B cell (primary cell): ENCODE results near the gene MTRF1. TPM values are rescaled to one million over a fixed set of nuclear protein-coding genes. Genes with fewer than 3 reads are reported as not detected.

Experiments
- ATAC-seq: fragments of 200-7000 bp; cut with Tn5 transposase; one replicate; pipeline ENCODE4 v1.10.0; 2021; ENCODE audit warnings: low read depth, mild to moderate bottlenecking, moderate number of reproducible peaks, moderate library complexity
- CTCF ChIA-PET: fragments of 350-600 bp; sonication (Branson Sonifier 250); formaldehyde crosslinking; loops from one replicate; lab custom pipeline; 2021; ENCODE audit warnings: antibody characterized with exemption, inconsistent platforms; lab: Charles Lee
- POLR2A ChIA-PET: fragments of 350-600 bp; sonication (Branson Sonifier 250); formaldehyde crosslinking; loops from one replicate; lab custom pipeline; 2021; ENCODE audit warnings: antibody characterized with exemption; lab: Charles Lee
- DNase-seq: peaks from one replicate; pipeline ENCODE4 v3.0.0; 2013
- H2AFZ ChIP-seq: 2 replicates; pipeline ENCODE4 v1.6.1; 2012; ENCODE audit warnings: mild to moderate bottlenecking, low read depth, low read length; ENCODE audit not compliant: insufficient read depth, poor library complexity, severe bottlenecking
- H3K27ac ChIP-seq, 2 donors: 1 replicate in 1 of 2; 2 replicates in 1 of 2; pipeline ENCODE4 v1.5.1; 2012 to 2013; ENCODE audit warnings: low read length in 2 of 2, mild to moderate bottlenecking in 2 of 2, moderate library complexity in 1 of 2
- H3K27me3 ChIP-seq, 4 experiments: fragments of 200-600 bp in 1 of 4; sonication (generic) in 1 of 4; replicated peaks in 1 of 4; 1 replicate in 2 of 4; 2 replicates in 2 of 4; pipeline versions ENCODE4 v1.6.1 to v1.7.0; 2013 to 2016; ENCODE audit warnings: low read length in 3 of 4, mild to moderate bottlenecking in 2 of 4, mixed read lengths in 1 of 4, moderate library complexity in 1 of 4; ENCODE audit not compliant: insufficient read depth in 4 of 4, control insufficient read depth in 3 of 4; ENCODE audit errors: control extremely low read depth in 1 of 4
- H3K36me3 ChIP-seq, 2 experiments: replicated peaks in 1 of 2; 1 replicate in 1 of 2; 2 replicates in 1 of 2; pipeline versions ENCODE4 v1.6.1 to v1.7.1; 2013; ENCODE audit warnings: low read length in 1 of 2; ENCODE audit not compliant: insufficient read depth in 2 of 2, control insufficient read depth in 1 of 2; ENCODE audit errors: control extremely low read depth in 1 of 2, extremely low read depth in 1 of 2
- H3K4me1 ChIP-seq, 2 donors: fragments of 200-600 bp in 1 of 2; sonication (generic) in 1 of 2; 1 replicate in 1 of 2; 2 replicates in 1 of 2; pipeline versions ENCODE4 v1.5.1 to v1.6.1; 2013 to 2017; ENCODE audit warnings: low read length in 2 of 2; ENCODE audit not compliant: control insufficient read depth in 2 of 2, insufficient read depth in 2 of 2
- H3K4me2 ChIP-seq: replicated peaks from 2 replicates; pipeline ENCODE3; 2012; ENCODE audit warnings: mild to moderate bottlenecking, low read depth, low read length; ENCODE audit not compliant: poor library complexity, severe bottlenecking
- H3K4me3 ChIP-seq, 5 experiments: fragments of 200-600 bp in 1 of 5; sonication (generic) in 1 of 5; 1 replicate in 3 of 5; 2 replicates in 2 of 5; pipeline versions ENCODE4 v1.5.1 to v1.7.0; 2011 to 2016; ENCODE audit warnings: low read length in 4 of 5, mild to moderate bottlenecking in 4 of 5, low read depth in 2 of 5, control low read depth in 1 of 5, moderate library complexity in 1 of 5; ENCODE audit not compliant: insufficient read depth in 1 of 5; ENCODE audit errors: control extremely low read depth in 1 of 5, extremely low read depth in 1 of 5
- H3K79me2 ChIP-seq: fragments of 200-600 bp; sonication (generic); one replicate; pipeline ENCODE4 v1.6.0; 2016; ENCODE audit warnings: low read length; ENCODE audit not compliant: control insufficient read depth, insufficient read depth
- H3K9ac ChIP-seq: fragments of 200-600 bp; sonication (generic); 2 replicates; pipeline ENCODE4 v1.6.1; 2017; ENCODE audit warnings: mild to moderate bottlenecking, low read length, moderate library complexity
- H3K9me3 ChIP-seq, 3 donors: one replicate each; pipeline versions ENCODE4 v1.6.1 to v1.7.1; 2013; ENCODE audit warnings: low read length in 2 of 3; ENCODE audit not compliant: control insufficient read depth in 2 of 3, insufficient read depth in 1 of 3; ENCODE audit errors: control extremely low read depth in 1 of 3
- H4K20me1 ChIP-seq: 2 replicates; pipeline ENCODE4 v1.6.0; 2012; ENCODE audit warnings: mild to moderate bottlenecking, low read length; ENCODE audit not compliant: insufficient read depth, control insufficient read depth, poor library complexity, severe bottlenecking
- H3K27ac Mint-ChIP-seq: one replicate; pipeline ENCODE4 v1.8.0; 2021; ENCODE audit warnings: mixed read lengths
- H3K27me3 Mint-ChIP-seq: one replicate; pipeline ENCODE4 v1.8.0; 2021; ENCODE audit warnings: mixed read lengths
- H3K4me1 Mint-ChIP-seq: one replicate; pipeline ENCODE4 v1.8.0; 2021; ENCODE audit warnings: mixed read lengths
- H3K4me3 Mint-ChIP-seq: one replicate; pipeline ENCODE4 v1.8.0; 2021; ENCODE audit warnings: mixed read lengths
- H3K9me3 Mint-ChIP-seq: one replicate; pipeline ENCODE4 v1.8.0; 2022; ENCODE audit warnings: mixed read lengths; ENCODE audit not compliant: insufficient read depth
- CTCF ChIP-seq: fragments of 200-600 bp; IDR thresholded peaks from one replicate; pipeline ENCODE4 v1.8.0; 2022; ENCODE audit warnings: antibody characterized with exemption, mild to moderate bottlenecking
- EZH2 ChIP-seq: IDR thresholded peaks from 2 replicates; pipeline ENCODE4 v1.6.1; 2012; ENCODE audit warnings: borderline replicate concordance, low read depth, mild to moderate bottlenecking, moderate library complexity, low read length; ENCODE audit not compliant: insufficient read depth, poor library complexity, severe bottlenecking
- WGBS: methylation state at CpG from one replicate; pipeline ENCODE4 v1.1.5; 2013; ENCODE audit warnings: missing lambda C conversion rate; ENCODE audit not compliant: insufficient coverage; 5-methylcytosine and 5-hydroxymethylcytosine counted together
- intact Hi-C: fragments of 100-400 bp; cut with micrococcal nuclease; formaldehyde crosslinking; loops from one replicate; pipeline ENCODE4 v1.10.0; 2022
- polyA plus RNA-seq: library from polyadenylated mRNA; depleted of rRNA; stranded (reverse); fragments of >200 nt; gene quantifications from 2 replicates; pipeline ENCODE4 v1.2.3, GENCODE V29; 2012
- total RNA-seq, 2 donors: library from RNA; stranded (reverse); fragments of 120-200 nt in 1 of 2; gene quantifications; 1 replicate in 1 of 2; 2 replicates in 1 of 2; pipeline versions ENCODE4 v1.2.3 to v1.2.4, GENCODE V29; 2013 to 2022

Gene MTRF1
- total and polyA plus RNA-seq, 2 donors (not counting 1 experiment from before 2014, with no cell fraction given) = 24.4 to 36.0 TPM

GRCh38 chr13:41196620-41197019, 66.8 kb downstream of the MTRF1 start:
- peaks cover 5% of the 10 kb centered on the region for H3K9me3 Mint-ChIP-seq
- H3K4me3 Mint-ChIP-seq = no peak overlapping the region
- ATAC-seq = no peak

More at GRCh38 chr13:41196620-41197019, 66.8 kb downstream of the MTRF1 start:
- Mint-ChIP-seq H3K4me1 (peaks cover 62% of the 10 kb centered on the region), H3K27me3 (no peaks in the 10 kb centered on the region), H3K27ac (no peak overlapping the region)
- no peaks in the 10 kb centered on the region for H3K27me3 ChIP-seq
- no peak overlapping the region for H3K27ac ChIP-seq
- H4K20me1 ChIP-seq = no peaks in the 10 kb centered on the region
- no peak overlapping the region for H3K9ac ChIP-seq
- ChIA-PET CTCF (interaction anchor here (0.8 to 2.7 kb wide), 4 partner anchors 20 to 142 kb away, joined by 3 to 11 read pairs (median 7); no protein-coding TSS in a partner anchor), POLR2A (interaction anchor here (0.7 to 1.2 kb wide), 2 partner anchors 60 to 136 kb away, joined by 4 to 5 read pairs; no protein-coding TSS in a partner anchor)
- H3K9me3 ChIP-seq = peaks cover 0 to 6% (median 2%) of the 10 kb centered on the region in 3 donors
- TF ChIP-seq CTCF (no peak), EZH2 (no peak)
- peaks cover 23% of the 10 kb centered on the region for H3K79me2 ChIP-seq
- no peak for DNase-seq
- no peak overlapping the region for H2AFZ ChIP-seq
- 83% methylated on average over 1 of the region's 2 CpGs for WGBS
- no peak overlapping the region for H3K4me3 ChIP-seq
- no peak overlapping the region for H3K4me2 ChIP-seq
- H3K4me1 ChIP-seq = peaks cover 52 to 53% of the 10 kb centered on the region in 2 donors
- H3K36me3 ChIP-seq = no peaks in the 10 kb centered on the region
- intact Hi-C loops = loop anchor here (10.0 kb wide), 2 partner anchors 212 to 1178 kb away; no protein-coding TSS in a partner anchor
